Liver (tissue), 9 donors: ENCODE measurements around the gene UNC45B. TPM values are rescaled to one million over a fixed set of nuclear protein-coding genes. Genes with fewer than 3 reads are reported as not detected.

Experiments
- DNase-seq: peaks from one replicate; pipeline ENCODE4 v3.0.0-alpha.2; 2017; ENCODE audit warnings: low spot score
- H3K27ac ChIP-seq, 2 donors: one replicate each; pipeline ENCODE4 v1.7.0; 2013; ENCODE audit warnings: inconsistent platforms in 2 of 2, low read length in 2 of 2, control low read depth in 1 of 2, low read depth in 1 of 2, mild to moderate bottlenecking in 1 of 2
- H3K27me3 ChIP-seq, 4 donors: one replicate each; pipeline versions ENCODE4 v1.6.1 to v1.7.0; 2013; ENCODE audit warnings: low read length in 3 of 4, inconsistent platforms in 1 of 4, mild to moderate bottlenecking in 1 of 4, moderate library complexity in 1 of 4; ENCODE audit not compliant: control insufficient read depth in 4 of 4, insufficient read depth in 4 of 4
- H3K36me3 ChIP-seq, 4 donors: one replicate each; pipeline versions ENCODE4 v1.6.1 to v1.7.0; 2013; ENCODE audit warnings: low read length in 3 of 4, mild to moderate bottlenecking in 3 of 4, low read depth in 1 of 4, moderate library complexity in 1 of 4; ENCODE audit not compliant: control insufficient read depth in 4 of 4, insufficient read depth in 3 of 4
- H3K4me1 ChIP-seq, 4 donors: one replicate each; pipeline versions ENCODE4 v1.6.1 to v1.7.0; 2013; ENCODE audit warnings: low read length in 3 of 4, mild to moderate bottlenecking in 3 of 4, moderate library complexity in 1 of 4; ENCODE audit not compliant: control insufficient read depth in 4 of 4, insufficient read depth in 4 of 4
- H3K4me3 ChIP-seq, 3 donors: one replicate each; pipeline versions ENCODE4 v1.6.1 to v1.7.0; 2013; ENCODE audit warnings: low read length in 3 of 3, control low read depth in 1 of 3, low read depth in 1 of 3, mild to moderate bottlenecking in 1 of 3
- H3K9ac ChIP-seq, 2 donors: one replicate each; pipeline ENCODE4 v1.7.0; 2013; ENCODE audit warnings: low read length in 2 of 2, mild to moderate bottlenecking in 2 of 2, moderate library complexity in 2 of 2, control low read depth in 1 of 2, low read depth in 1 of 2
- H3K9me3 ChIP-seq, 4 donors: one replicate each; pipeline versions ENCODE4 v1.6.1 to v1.7.0; 2013; ENCODE audit warnings: low read length in 3 of 4; ENCODE audit not compliant: control insufficient read depth in 4 of 4
- ATF3 ChIP-seq: IDR thresholded peaks from 2 replicates; pipeline ENCODE4 v1.6.1; 2016; ENCODE audit warnings: antibody characterized with exemption
- CTCF ChIP-seq: fragments of 150-350 bp; IDR thresholded peaks from 2 replicates; pipeline ENCODE4 v1.5.1; 2017; ENCODE audit warnings: improper control_type of control experiment, low read depth, low read length; ENCODE audit not compliant: missing input control
- EGR1 ChIP-seq, 2 donors: IDR thresholded peaks; 2 replicates each; pipeline ENCODE4 v1.6.1; 2016 to 2018; ENCODE audit warnings: antibody characterized with exemption in 2 of 2, low read depth in 2 of 2
- FOXA1 ChIP-seq: IDR thresholded peaks from 2 replicates; pipeline ENCODE4 v1.6.1; 2016; ENCODE audit warnings: antibody characterized with exemption
- FOXA2 ChIP-seq: IDR thresholded peaks from 2 replicates; pipeline ENCODE4 v1.6.1; 2016; ENCODE audit warnings: antibody characterized with exemption
- GABPA ChIP-seq, 2 donors: IDR thresholded peaks in 1 of 2; conservative IDR thresholded peaks in 1 of 2; 2 replicates each; pipeline ENCODE4 v1.6.1; 2016; ENCODE audit warnings: antibody characterized with exemption in 2 of 2, mild to moderate bottlenecking in 1 of 2, moderate library complexity in 1 of 2
- HNF4A ChIP-seq, 2 donors: conservative IDR thresholded peaks; 2 replicates each; pipeline ENCODE4 v1.6.1; 2016; ENCODE audit warnings: antibody characterized with exemption in 2 of 2, mild to moderate bottlenecking in 2 of 2
- JUND ChIP-seq, 2 donors: IDR thresholded peaks; 2 replicates each; pipeline ENCODE4 v1.6.1; 2016; ENCODE audit warnings: antibody characterized with exemption in 2 of 2
- MAX ChIP-seq: IDR thresholded peaks from 2 replicates; pipeline ENCODE4 v1.6.1; 2016; ENCODE audit warnings: antibody characterized with exemption
- NR2F2 ChIP-seq: IDR thresholded peaks from 2 replicates; pipeline ENCODE4 v1.6.1; 2016; ENCODE audit warnings: antibody characterized with exemption
- RAD21 ChIP-seq, 2 donors: IDR thresholded peaks; 2 replicates each; pipeline ENCODE4 v1.6.1; 2016; ENCODE audit warnings: antibody characterized with exemption in 2 of 2, mild to moderate bottlenecking in 2 of 2
- REST ChIP-seq: IDR thresholded peaks from 2 replicates; pipeline ENCODE4 v1.6.1; 2016; ENCODE audit warnings: antibody characterized with exemption, mild to moderate bottlenecking
- RXRA ChIP-seq, 2 donors: IDR thresholded peaks; 2 replicates each; pipeline ENCODE4 v1.6.1; 2017 to 2018; ENCODE audit warnings: antibody characterized with exemption in 2 of 2, mild to moderate bottlenecking in 1 of 2
- SP1 ChIP-seq: IDR thresholded peaks from 2 replicates; pipeline ENCODE4 v1.6.1; 2018; ENCODE audit warnings: antibody characterized with exemption, mild to moderate bottlenecking
- YY1 ChIP-seq: IDR thresholded peaks from 2 replicates; pipeline ENCODE4 v1.6.1; 2016; ENCODE audit warnings: antibody characterized with exemption, mild to moderate bottlenecking
- ZBTB33 ChIP-seq: IDR thresholded peaks from 2 replicates; pipeline ENCODE4 v1.6.1; 2016; ENCODE audit warnings: antibody characterized with exemption
- WGBS: extraction: QIAGEN DNeasy Blood & Tissue Kit; methylation state at CpG from one replicate; pipeline ENCODE4 v1.1.7; 2013; 5-methylcytosine and 5-hydroxymethylcytosine counted together
- polyA plus RNA-seq, 2 donors: library from polyadenylated mRNA; stranded (reverse) in 1 of 2; unstranded in 1 of 2; fragments of 200-250 nt in 1 of 2; fragments of >200 nt in 1 of 2; fragmentation: Nextera tagmentation in 1 of 2; extraction: Ambion mirVana in 1 of 2; gene quantifications; one replicate each; pipeline versions ENCODE4 v1.2.1 to v1.2.3, GENCODE V29; 2013 to 2015
- total RNA-seq, 2 donors: library from RNA; depleted of rRNA; stranded (reverse); fragments of >200 nt; gene quantifications; one replicate each; pipeline ENCODE4 v1.2.3, GENCODE V29; 2014
- donor health status: healthy.
- donor health status: healthy.
- donor health status: healthy.
- donor health status: healthy.
- donor health status: healthy.

UNC45B gene
- total and polyA plus RNA-seq, 4 donors, result 0.02 to 0.09 TPM; not detected in 2

DNA sequence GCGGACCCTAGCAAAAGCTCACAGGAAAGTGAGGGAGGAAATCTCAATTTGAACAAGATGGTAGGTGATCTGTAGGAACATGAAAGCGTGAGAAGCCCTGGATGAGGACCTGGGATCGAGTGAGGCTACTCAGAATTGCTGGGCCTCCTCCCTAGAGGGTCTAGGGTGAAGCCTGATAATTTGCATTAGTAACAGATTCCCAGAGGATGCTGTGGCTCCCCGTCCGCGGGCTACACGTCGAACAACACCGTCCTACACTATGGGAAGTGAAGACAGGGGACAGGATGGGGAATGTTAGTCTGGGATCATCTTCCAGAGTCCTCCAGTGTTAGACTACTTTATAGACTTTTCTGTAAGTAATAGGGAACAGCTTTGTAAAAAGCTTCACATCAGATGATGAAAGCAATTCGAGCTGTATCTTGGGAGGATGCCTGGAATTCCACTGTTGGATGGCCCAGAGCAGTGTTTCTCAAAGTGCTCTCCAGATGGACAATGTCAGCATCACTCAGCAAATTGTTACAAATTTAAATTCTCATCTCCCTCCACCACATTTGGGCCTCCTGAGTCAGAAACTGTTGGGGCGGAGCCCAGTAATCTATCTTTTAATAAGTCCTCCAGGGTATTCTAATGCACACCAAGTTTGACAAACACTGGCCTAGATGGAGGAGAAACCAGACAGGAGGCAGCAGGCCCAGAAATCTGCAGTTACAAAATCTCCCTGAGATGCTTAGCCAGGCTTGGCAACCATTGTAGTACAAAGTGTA is 19.7 kb upstream of the UNC45B start:
- no peak overlapping the region for H3K4me3 ChIP-seq
- no peak overlapping the region for H3K9ac ChIP-seq
- WGBS, result 93% methylated on average over 11 of the region's 11 CpGs
- no peak for TF ChIP-seq FOXA2
- no peak for TF ChIP-seq NR2F2
- TF ChIP-seq FOXA1, result no peak
- no peak for TF ChIP-seq RXRA (IDR thresholded peaks at IDR 0.05)
- TF ChIP-seq GABPA (IDR thresholded peaks at IDR 0.05 in 1 of 2, conservative IDR thresholded peaks at IDR 0.05 in 1 of 2), result no peak
- TF ChIP-seq YY1, result no peak
- TF ChIP-seq ATF3, result no peak
- no peak for TF ChIP-seq HNF4A (conservative IDR thresholded peaks at IDR 0.05)
- no peak for TF ChIP-seq JUND (IDR thresholded peaks at IDR 0.05)
- TF ChIP-seq RAD21 (IDR thresholded peaks at IDR 0.05), result no peak
- H3K27ac ChIP-seq, result no peak overlapping the region
- no peaks in the 10 kb centered on the region for H3K27me3 ChIP-seq
- no peaks in the 10 kb centered on the region for H3K9me3 ChIP-seq
- peaks cover 0 to 21% (median 9%) of the 10 kb centered on the region in 4 donors for H3K36me3 ChIP-seq
- H3K4me1 ChIP-seq, result peaks cover 0 to 6% (median 0%) of the 10 kb centered on the region in 4 donors
- DNase-seq, result no peak

GRCh38 chr17:35129154-35129972 is 18.3 kb upstream of the UNC45B start:
- no peak for DNase-seq
- no peaks in the 10 kb centered on the region for H3K27me3 ChIP-seq
- H3K9ac ChIP-seq, result no peak overlapping the region
- 83% methylated on average over 11 of the region's 11 CpGs for WGBS
- peaks cover 0 to 6% (median 0%) of the 10 kb centered on the region in 4 donors for H3K4me1 ChIP-seq
- no peak for TF ChIP-seq SP1
- no peak for TF ChIP-seq RXRA (IDR thresholded peaks at IDR 0.05)
- TF ChIP-seq FOXA2, result no peak
- no peak for TF ChIP-seq YY1
- TF ChIP-seq JUND (IDR thresholded peaks at IDR 0.05), result no peak
- TF ChIP-seq MAX, result no peak
- TF ChIP-seq ATF3, result no peak
- no peak for TF ChIP-seq CTCF
- TF ChIP-seq EGR1 (IDR thresholded peaks at IDR 0.05; ENCODE audit: low read depth in 2 of 2), result no peak
- no peak for TF ChIP-seq NR2F2
- TF ChIP-seq HNF4A (conservative IDR thresholded peaks at IDR 0.05), result no peak
- TF ChIP-seq ZBTB33, result no peak
- TF ChIP-seq GABPA (IDR thresholded peaks at IDR 0.05 in 1 of 2, conservative IDR thresholded peaks at IDR 0.05 in 1 of 2), result no peak
- TF ChIP-seq RAD21 (IDR thresholded peaks at IDR 0.05), result no peak
- TF ChIP-seq REST, result no peak
- H3K4me3 ChIP-seq, result no peak overlapping the region
- H3K36me3 ChIP-seq, result peaks cover 5 to 34% (median 19%) of the 10 kb centered on the region in 4 donors
- no peak overlapping the region for H3K27ac ChIP-seq
- no peaks in the 10 kb centered on the region for H3K9me3 ChIP-seq
